H1 (cell line): ENCODE results near the gene HSD3B1. TPM values are rescaled to one million over a fixed set of nuclear protein-coding genes. Genes with fewer than 3 reads are reported as not detected.

Source experiments
- CTCF ChIA-PET: fragments of 300-600 bp; sonication (Branson Sonifier 250); formaldehyde crosslinking; loops from one replicate; lab custom pipeline; 2021; ENCODE audit not compliant: partially characterized antibody; lab: Charles Lee
- POLR2A ChIA-PET: fragments of 300-600 bp; sonication (Branson Sonifier 250); formaldehyde crosslinking; loops from one replicate; lab custom pipeline; 2021; ENCODE audit warnings: inconsistent platforms; ENCODE audit not compliant: partially characterized antibody; lab: Charles Lee
- DNase-seq, 2 experiments: peaks; one replicate each; pipeline versions ENCODE4 v3.0.0 to v3.0.0-alpha.2; 2010 to 2022; ENCODE audit warnings: low spot score in 2 of 2, low read depth in 1 of 2, mixed read lengths in 1 of 2
- FAIRE-seq: peaks from 2 replicates; lab custom pipeline; 2011; peaks lifted over from hg19 to GRCh38; lab: Jason Lieb, UNC
- H2AFZ ChIP-seq: 2 replicates; pipeline ENCODE4 v1.8.1; 2012; ENCODE audit warnings: low read length, inconsistent platforms
- H2AK5ac ChIP-seq: 2 replicates; pipeline ENCODE4 v1.6.1; 2013; ENCODE audit warnings: low read depth, low read length
- H2BK120ac ChIP-seq: replicated peaks from 2 replicates; pipeline ENCODE3; 2013; ENCODE audit warnings: low read depth, low read length, inconsistent platforms
- H2BK12ac ChIP-seq: 2 replicates; pipeline ENCODE4 v1.6.1; 2013; ENCODE audit warnings: low read depth, low read length
- H2BK15ac ChIP-seq: 2 replicates; pipeline ENCODE4 v1.6.1; 2013; ENCODE audit warnings: low read length
- H2BK20ac ChIP-seq: 2 replicates; pipeline ENCODE4 v1.6.1; 2013; ENCODE audit warnings: low read length
- H2BK5ac ChIP-seq: 2 replicates; pipeline ENCODE4 v1.6.1; 2013; ENCODE audit warnings: low read depth, low read length
- H3K14ac ChIP-seq: 2 replicates; pipeline ENCODE4 v1.6.1; 2013; ENCODE audit warnings: inconsistent platforms; ENCODE audit not compliant: insufficient read length
- H3K18ac ChIP-seq: 2 replicates; pipeline ENCODE4 v1.6.1; 2013; ENCODE audit warnings: low read length; ENCODE audit errors: extremely low read depth
- H3K23ac ChIP-seq: 2 replicates; pipeline ENCODE4 v1.6.1; 2013; ENCODE audit warnings: inconsistent platforms; ENCODE audit not compliant: insufficient read length
- H3K23me2 ChIP-seq: 2 replicates; pipeline ENCODE4 v1.6.1; 2013; ENCODE audit warnings: low read depth, low read length
- H3K27ac ChIP-seq: 2 replicates; pipeline ENCODE4 v1.6.1; 2011; ENCODE audit warnings: low read depth, low read length, inconsistent platforms
- H3K27me3 ChIP-seq, 4 experiments: replicated peaks in 1 of 4; 1 replicate in 1 of 4; 2 replicates in 3 of 4; pipeline versions ENCODE4 v1.6.1 to v1.8.1; 2011 to 2013; ENCODE audit warnings: low read length in 3 of 4, mild to moderate bottlenecking in 3 of 4, inconsistent platforms in 2 of 4, mixed read lengths in 2 of 4, moderate library complexity in 1 of 4; ENCODE audit not compliant: control insufficient read depth in 3 of 4, insufficient read depth in 3 of 4; ENCODE audit errors: extremely low read depth in 1 of 4
- H3K36me3 ChIP-seq, 4 experiments: 2 replicates each; pipeline versions ENCODE4 v1.6.1 to v1.8.1; 2011 to 2013; ENCODE audit warnings: mild to moderate bottlenecking in 4 of 4, low read length in 3 of 4, moderate library complexity in 2 of 4, control low read depth in 1 of 4, inconsistent platforms in 1 of 4; ENCODE audit not compliant: insufficient read depth in 4 of 4, control insufficient read depth in 2 of 4
- H3K4ac ChIP-seq: replicated peaks from 2 replicates; pipeline ENCODE3; 2013; ENCODE audit warnings: low read length, low read depth, mixed read lengths, inconsistent platforms; ENCODE audit not compliant: insufficient read length
- H3K4me1 ChIP-seq, 4 experiments: replicated peaks in 1 of 4; 1 replicate in 1 of 4; 2 replicates in 3 of 4; pipeline versions ENCODE4 v1.6.1 to v1.8.1; 2011 to 2013; ENCODE audit warnings: low read length in 3 of 4, inconsistent platforms in 2 of 4, mixed read lengths in 1 of 4; ENCODE audit not compliant: insufficient read depth in 4 of 4, control insufficient read depth in 3 of 4
- H3K4me2 ChIP-seq, 2 experiments: 2 replicates each; pipeline versions ENCODE4 v1.6.1 to v1.8.1; 2011 to 2013; ENCODE audit warnings: low read depth in 2 of 2, low read length in 2 of 2, control low read depth in 1 of 2, inconsistent platforms in 1 of 2, mild to moderate bottlenecking in 1 of 2; ENCODE audit not compliant: insufficient read depth in 1 of 2
- H3K4me3 ChIP-seq, 4 experiments: fragments of 200-600, 300-600 bp in 1 of 4; sonication (generic), shearing (Covaris generic), sonication (Bioruptor Twin) in 1 of 4; 2 replicates each; pipeline versions ENCODE4 v1.5.1 to v1.8.1; 2011 to 2016; ENCODE audit warnings: low read length in 4 of 4, low read depth in 3 of 4, control low read depth in 2 of 4, inconsistent platforms in 2 of 4, mild to moderate bottlenecking in 2 of 4, mixed read lengths in 1 of 4, moderate library complexity in 1 of 4; ENCODE audit not compliant: insufficient read depth in 2 of 4; ENCODE audit errors: extremely low read depth in 1 of 4
- H3K56ac ChIP-seq: replicated peaks from 2 replicates; pipeline ENCODE3; 2013; ENCODE audit warnings: low read depth, mild to moderate bottlenecking, mixed read lengths, low read length, inconsistent platforms; ENCODE audit not compliant: insufficient read length
- H3K79me1 ChIP-seq: 2 replicates; pipeline ENCODE4 v1.6.1; 2013; ENCODE audit warnings: low read depth, low read length, control low read depth
- H3K79me2 ChIP-seq, 2 experiments: 2 replicates each; pipeline versions ENCODE4 v1.6.1 to v1.8.1; 2012 to 2013; ENCODE audit warnings: low read length in 2 of 2, mild to moderate bottlenecking in 2 of 2, inconsistent platforms in 1 of 2; ENCODE audit not compliant: insufficient read depth in 2 of 2, control insufficient read depth in 1 of 2
- H3K9ac ChIP-seq, 4 experiments: replicated peaks in 1 of 4; 1 replicate in 1 of 4; 2 replicates in 3 of 4; pipeline versions ENCODE4 v1.6.1 to v1.8.1; 2011 to 2013; ENCODE audit warnings: low read depth in 3 of 4, low read length in 3 of 4, control low read depth in 2 of 4, mild to moderate bottlenecking in 2 of 4, moderate library complexity in 2 of 4, inconsistent platforms in 1 of 4; ENCODE audit errors: extremely low read depth in 1 of 4
- H3K9me3 ChIP-seq, 2 experiments: 2 replicates each; pipeline versions ENCODE4 v1.6.1 to v1.8.1; 2012 to 2013; ENCODE audit warnings: mild to moderate bottlenecking in 2 of 2, moderate library complexity in 2 of 2, control low read depth in 1 of 2, inconsistent platforms in 1 of 2, low read depth in 1 of 2, low read length in 1 of 2, mixed read lengths in 1 of 2; ENCODE audit not compliant: insufficient read depth in 2 of 2
- H4K20me1 ChIP-seq, 2 experiments: replicated peaks in 1 of 2; 2 replicates each; pipeline versions ENCODE3 to v1.8.1; 2011 to 2013; ENCODE audit warnings: inconsistent platforms in 2 of 2, low read length in 2 of 2, mild to moderate bottlenecking in 1 of 2; ENCODE audit not compliant: insufficient read depth in 2 of 2, control insufficient read depth in 1 of 2
- H4K5ac ChIP-seq: 2 replicates; pipeline ENCODE4 v1.6.1; 2013; ENCODE audit warnings: low read length, low read depth, mixed read lengths, inconsistent platforms; ENCODE audit not compliant: insufficient read length
- H4K8ac ChIP-seq: 2 replicates; pipeline ENCODE4 v1.8.0; 2013; ENCODE audit warnings: mild to moderate bottlenecking, moderate library complexity, low read length, inconsistent platforms; ENCODE audit not compliant: insufficient read depth; ENCODE audit errors: extremely low read depth
- H4K91ac ChIP-seq: replicated peaks from 2 replicates; pipeline ENCODE3; 2013; ENCODE audit warnings: low read length, mixed read lengths, inconsistent platforms; ENCODE audit not compliant: insufficient read length
- EZH2 ChIP-seq: fragments of 200-600 bp; sonication (generic); IDR thresholded peaks from 2 replicates; pipeline ENCODE4 v1.7.1; 2012; ENCODE audit warnings: low read depth, mild to moderate bottlenecking, moderate library complexity, low read length, inconsistent platforms; ENCODE audit not compliant: severe bottlenecking
- GABPA ChIP-seq: IDR thresholded peaks from 2 replicates; pipeline ENCODE4 v1.6.1; 2011; ENCODE audit warnings: mild to moderate bottlenecking, low read length, moderate library complexity, borderline replicate concordance; ENCODE audit not compliant: insufficient read depth
- WGBS, 2 experiments: shearing (Covaris generic) in 1 of 2; methylation state at CpG; one replicate each; pipeline versions ENCODE4 v1.1.6 to v1.1.7; 2013 to 2015; ENCODE audit warnings: low lambda C conversion rate in 2 of 2, mixed read lengths in 2 of 2, inconsistent platforms in 1 of 2, low coverage in 1 of 2, missing lambda C conversion rate in 1 of 2; ENCODE audit not compliant: insufficient replicate concordance in 2 of 2, insufficient coverage in 1 of 2, insufficient read length in 1 of 2; ENCODE audit errors: extremely low coverage in 1 of 2, missing lambda C conversion rate in 1 of 2; 5-methylcytosine and 5-hydroxymethylcytosine counted together
- polyA plus RNA-seq, 7 experiments: library from polyadenylated mRNA; depleted of rRNA in 3 of 7; stranded (reverse) in 5 of 7; unstranded in 2 of 7; fragments of >200 nt in 5 of 7; fragments of 200-250 nt in 2 of 7; gene quantifications; 1 replicate in 5 of 7; 2 replicates in 1 of 7; 4 replicates in 1 of 7; pipeline versions ENCODE4 v1.2.1 to v1.2.3, GENCODE V29; 2011 to 2013; ENCODE audit warnings: missing spikeins in 2 of 7, mixed read lengths in 2 of 7
- total RNA-seq: library from RNA; stranded (reverse); fragmentation: NEBNext Ultra II Directional; extraction: Animal tissue kit (Norgen Biotek cat#: 25700); gene quantifications from 2 replicates; pipeline ENCODE4 v1.2.1, GENCODE V29; 2021

The HSD3B1 gene
- total and polyA plus RNA-seq, 2 of the 8 experiments (the other 6 are each of a cell fraction or from before 2014, with no cell fraction given) = not detected

DNA sequence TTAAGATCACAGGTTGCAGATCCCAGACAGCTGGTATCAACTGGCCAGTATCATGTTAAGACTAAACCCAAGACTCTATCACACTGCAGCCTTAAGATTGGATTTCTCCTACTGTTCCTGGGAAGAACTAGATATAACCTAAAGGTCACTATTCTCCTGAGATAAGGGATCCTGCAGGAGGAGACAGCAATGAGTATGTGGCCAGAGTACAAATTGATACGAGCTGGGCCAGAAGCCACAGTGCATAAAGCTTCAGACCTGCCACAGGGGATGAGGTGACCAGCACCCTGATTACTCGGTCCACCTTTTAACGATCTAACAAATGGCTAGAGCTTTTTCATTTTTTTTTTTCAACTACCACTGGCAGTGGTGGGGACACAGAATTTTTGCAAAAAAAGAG, 31.0 kb downstream of the HSD3B1 start:
- no peak overlapping the region for H2BK15ac ChIP-seq
- H3K23ac ChIP-seq = no peak overlapping the region
- no peaks in the 10 kb centered on the region for H3K79me2 ChIP-seq
- no peak overlapping the region for H2BK120ac ChIP-seq
- H3K9me3 ChIP-seq = no peaks in the 10 kb centered on the region
- no peak overlapping the region for H3K4me2 ChIP-seq
- H4K91ac ChIP-seq = no peak overlapping the region
- H4K8ac ChIP-seq = no peak overlapping the region
- WGBS, 2 experiments = 100% methylated on average over 3 of the region's 3 CpGs; no CpG with 5 or more reads in 1 of the 2 experiments
- no peaks in the 10 kb centered on the region for H3K36me3 ChIP-seq
- no peaks in the 10 kb centered on the region; the same call in 1 of the 2 replicates for H3K23me2 ChIP-seq
- TF ChIP-seq GABPA (no peak), EZH2 (no peak)
- TF ChIP-seq, all 59 proteins: peak for 0
- ChIA-PET POLR2A (no interaction called here), CTCF (interaction anchor here (0.5 to 1.4 kb wide), 6 partner anchors 10 to 307 kb away, joined by 3 read pairs; no protein-coding TSS in a partner anchor)
- Histone ChIP-seq H3K4ac (no peak overlapping the region), H3K27me3 (no peaks in the 10 kb centered on the region), H4K5ac (no peak overlapping the region), H2BK20ac (no peak overlapping the region), H3K27ac (no peak overlapping the region), H3K4me3 (no peak overlapping the region), H4K20me1 (no peaks in the 10 kb centered on the region), H3K56ac (no peak overlapping the region), H3K79me1 (no peaks in the 10 kb centered on the region), H3K9ac (no peak overlapping the region), H2BK12ac (no peak overlapping the region), H2AFZ (no peak overlapping the region), H2AK5ac (no peak overlapping the region), H3K4me1 (no peaks in the 10 kb centered on the region), H3K14ac (no peak overlapping the region), H2BK5ac (no peak overlapping the region), H3K18ac (no peak overlapping the region)
- FAIRE-seq (no peak), DNase-seq (no peak)
